ENCODE results near the gene TACC2. TPM values are rescaled to one million over a fixed set of nuclear protein-coding genes. Genes with fewer than 3 reads are reported as not detected.

The TACC2 gene
- total RNA-seq, 1 donor from 2014 or later = 56.6 TPM

DNA sequence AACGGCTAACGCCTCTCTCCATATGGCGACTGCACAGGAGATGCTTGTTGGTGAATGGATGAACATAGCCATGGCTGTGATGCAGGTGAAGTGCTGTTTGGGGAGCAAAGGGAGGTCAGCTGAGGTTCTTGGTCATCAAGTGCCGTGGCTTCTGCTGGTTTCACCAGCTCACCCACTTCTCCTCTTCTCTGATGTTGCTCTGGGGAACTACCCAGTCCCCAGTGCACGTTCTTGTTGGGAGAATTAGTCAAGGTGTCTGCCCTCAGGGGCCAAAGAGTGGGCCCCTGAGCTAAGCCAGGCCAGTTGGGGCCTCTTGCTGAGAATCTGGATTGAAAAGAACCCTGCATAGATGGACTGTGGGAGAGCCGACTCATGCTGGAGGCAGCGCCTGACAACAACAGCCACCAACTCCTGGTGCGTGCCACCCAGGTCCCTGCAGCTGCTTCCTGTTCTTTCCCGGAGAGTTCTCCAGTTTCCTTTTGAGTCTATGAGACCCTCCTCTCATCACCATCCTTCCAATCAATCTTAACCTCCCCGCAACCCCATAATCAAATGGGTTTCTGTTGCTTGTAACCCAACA is 285.1 kb downstream of the TACC2 start:
- H3K4me1 Mint-ChIP-seq (ENCODE audit: low read depth) = peaks cover 4% of the 10 kb centered on the region
- H3K27ac Mint-ChIP-seq (ENCODE audit: unreplicated experiment) = no peak overlapping the region
- H3K9me3 Mint-ChIP-seq (ENCODE audit: low read depth) = no peaks in the 10 kb centered on the region
- H3K36me3 Mint-ChIP-seq (ENCODE audit: low read depth) = peaks cover 7% of the 10 kb centered on the region
- no peak overlapping the region for H3K4me3 Mint-ChIP-seq (ENCODE audit: unreplicated experiment)
- H3K27me3 Mint-ChIP-seq (ENCODE audit: low read depth) = no peaks in the 10 kb centered on the region
- no peak for DNase-seq (ENCODE audit: low spot score)
- TF ChIP-seq, protein P1, sequence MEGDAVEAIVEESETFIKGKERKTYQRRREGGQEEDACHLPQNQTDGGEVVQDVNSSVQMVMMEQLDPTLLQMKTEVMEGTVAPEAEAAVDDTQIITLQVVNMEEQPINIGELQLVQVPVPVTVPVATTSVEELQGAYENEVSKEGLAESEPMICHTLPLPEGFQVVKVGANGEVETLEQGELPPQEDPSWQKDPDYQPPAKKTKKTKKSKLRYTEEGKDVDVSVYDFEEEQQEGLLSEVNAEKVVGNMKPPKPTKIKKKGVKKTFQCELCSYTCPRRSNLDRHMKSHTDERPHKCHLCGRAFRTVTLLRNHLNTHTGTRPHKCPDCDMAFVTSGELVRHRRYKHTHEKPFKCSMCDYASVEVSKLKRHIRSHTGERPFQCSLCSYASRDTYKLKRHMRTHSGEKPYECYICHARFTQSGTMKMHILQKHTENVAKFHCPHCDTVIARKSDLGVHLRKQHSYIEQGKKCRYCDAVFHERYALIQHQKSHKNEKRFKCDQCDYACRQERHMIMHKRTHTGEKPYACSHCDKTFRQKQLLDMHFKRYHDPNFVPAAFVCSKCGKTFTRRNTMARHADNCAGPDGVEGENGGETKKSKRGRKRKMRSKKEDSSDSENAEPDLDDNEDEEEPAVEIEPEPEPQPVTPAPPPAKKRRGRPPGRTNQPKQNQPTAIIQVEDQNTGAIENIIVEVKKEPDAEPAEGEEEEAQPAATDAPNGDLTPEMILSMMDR (IDR thresholded peaks at IDR 0.05) = no peak

- Mint-ChIP-seq H3K27ac (ENCODE audit: unreplicated experiment) (no peak overlapping the region), H3K27me3 (ENCODE audit: low read depth) (no peaks in the 10 kb centered on the region), H3K4me3 (ENCODE audit: unreplicated experiment) (no peak overlapping the region), H3K9me3 (ENCODE audit: low read depth) (no peaks in the 10 kb centered on the region), H3K4me1 (ENCODE audit: low read depth) (peaks cover 19% of the 10 kb centered on the region), H3K36me3 (ENCODE audit: low read depth) (peaks cover 2% of the 10 kb centered on the region)
- DNase-seq (ENCODE audit: low spot score) = no peak
- TF ChIP-seq, protein P1 (IDR thresholded peaks at IDR 0.05) = no peak
Observed at GRCh38 chr10:122276611-122277208, 287.7 kb downstream of the TACC2 start.

DNA sequence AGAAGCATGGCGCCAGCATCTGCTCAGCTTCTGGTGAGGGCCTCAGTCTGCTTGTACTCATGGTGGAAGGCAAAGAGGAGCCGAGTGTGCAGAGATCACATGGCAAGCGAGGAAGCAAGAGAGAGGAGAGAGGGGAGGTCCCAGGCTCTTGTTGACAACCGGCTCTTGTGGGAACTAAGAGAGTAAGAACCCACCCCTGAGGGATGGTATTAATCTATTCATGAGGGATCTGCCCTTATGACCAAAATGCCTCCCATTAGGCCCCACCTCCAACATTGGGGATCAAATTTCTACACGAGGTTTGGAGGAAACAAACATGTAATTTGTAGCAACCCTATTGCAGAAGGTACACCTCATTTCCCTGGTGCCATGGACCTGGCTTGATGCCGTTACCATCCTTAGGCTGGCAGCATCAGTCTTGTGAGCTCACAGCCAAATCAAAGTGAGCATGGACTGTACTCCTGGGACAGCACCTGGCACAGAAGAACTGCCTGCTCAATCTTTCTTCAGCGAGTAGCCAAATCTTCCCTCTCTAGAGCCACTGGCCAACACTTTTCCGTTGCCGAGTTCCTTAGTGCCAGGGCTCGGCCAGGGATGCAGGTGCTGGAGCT is 288.7 kb downstream of the TACC2 start:
- TF ChIP-seq, protein P1 (IDR thresholded peaks at IDR 0.05) = no peak
- H3K9me3 Mint-ChIP-seq (ENCODE audit: low read depth) = no peaks in the 10 kb centered on the region
- H3K27ac Mint-ChIP-seq (ENCODE audit: unreplicated experiment) = no peak overlapping the region

DNA sequence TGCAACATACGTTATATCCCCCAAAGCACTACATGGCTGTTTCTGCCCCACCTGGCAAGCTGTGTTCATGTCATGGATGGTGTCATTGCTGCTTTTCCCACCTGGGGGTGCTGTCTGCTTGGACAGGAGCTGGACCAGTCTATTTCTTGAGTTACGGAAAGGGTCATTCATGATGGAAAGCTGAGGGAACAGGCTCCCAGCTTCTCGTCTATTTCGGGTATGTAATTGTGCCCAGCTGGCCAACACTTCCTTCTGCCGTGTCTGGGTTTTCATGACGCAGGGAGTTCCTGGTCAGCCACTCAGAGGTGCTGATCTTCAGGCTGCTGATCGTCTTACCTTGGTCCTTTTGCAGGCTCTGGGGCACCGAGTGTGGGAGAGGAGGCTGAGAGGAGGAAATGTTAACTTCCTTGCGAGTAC is 290.8 kb downstream of the TACC2 start:
- no peak for DNase-seq (ENCODE audit: low spot score)
- no peak overlapping the region for H3K4me3 Mint-ChIP-seq (ENCODE audit: unreplicated experiment)
- no peaks in the 10 kb centered on the region for H3K9me3 Mint-ChIP-seq (ENCODE audit: low read depth)
- no peak overlapping the region for H3K27ac Mint-ChIP-seq (ENCODE audit: unreplicated experiment)
- peaks cover 43% of the 10 kb centered on the region for H3K4me1 Mint-ChIP-seq (ENCODE audit: low read depth)
- TF ChIP-seq, protein P1 (IDR thresholded peaks at IDR 0.05) = peak; percentile 86
- no peaks in the 10 kb centered on the region for H3K36me3 Mint-ChIP-seq (ENCODE audit: low read depth)
- H3K27me3 Mint-ChIP-seq (ENCODE audit: low read depth) = no peaks in the 10 kb centered on the region

More for the DNA sequence above, 288.7 kb downstream of the TACC2 start:
- H3K36me3 Mint-ChIP-seq (ENCODE audit: low read depth) = peaks cover 2% of the 10 kb centered on the region
- peaks cover 29% of the 10 kb centered on the region for H3K4me1 Mint-ChIP-seq (ENCODE audit: low read depth)
- H3K4me3 Mint-ChIP-seq (ENCODE audit: unreplicated experiment) = no peak overlapping the region
- H3K27me3 Mint-ChIP-seq (ENCODE audit: low read depth) = no peaks in the 10 kb centered on the region
- DNase-seq (ENCODE audit: low spot score) = no peak

GRCh38 chr10:122280156-122280555 is 291.2 kb downstream of the TACC2 start:
- H3K27ac Mint-ChIP-seq (ENCODE audit: unreplicated experiment) = no peak overlapping the region
- peaks cover 48% of the 10 kb centered on the region for H3K4me1 Mint-ChIP-seq (ENCODE audit: low read depth)
- no peaks in the 10 kb centered on the region for H3K36me3 Mint-ChIP-seq (ENCODE audit: low read depth)
- no peak overlapping the region for H3K4me3 Mint-ChIP-seq (ENCODE audit: unreplicated experiment)
- no peaks in the 10 kb centered on the region for H3K9me3 Mint-ChIP-seq (ENCODE audit: low read depth)
- DNase-seq (ENCODE audit: low spot score) = no peak
- H3K27me3 Mint-ChIP-seq (ENCODE audit: low read depth) = no peaks in the 10 kb centered on the region
- TF ChIP-seq, protein P1 (IDR thresholded peaks at IDR 0.05) = no peak

Measured in chondrocyte (in vitro differentiated cells).